Activated T-helper 9 cell treated with anti-CD3 and anti-CD28 coated beads, Interleukin-2, amount 50 U/mL, for 16 hours (primary cell): ENCODE results near the gene TOM1.

ENCODE experiments used
- DNase-seq: peaks from one replicate; pipeline ENCODE4 v3.0.0-alpha.2; 2020; ENCODE audit warnings: low read depth

TOM1 gene

GRCh38 chr22:35307372-35307771 lies 7.7 kb downstream of the TOM1 start:
- no peak for DNase-seq

GRCh38 chr22:35307892-35308291 lies 8.2 kb downstream of the TOM1 start:
- DNase-seq, result no peak

- DNase-seq, result no peak
Measured at GRCh38 chr22:35308480-35309021, 8.9 kb downstream of the TOM1 start.

GRCh38 chr22:35310556-35311550 lies 11.2 kb downstream of the TOM1 start:
- no peak for DNase-seq

- DNase-seq, result no peak
Measured at GRCh38 chr22:35311551-35311999, 11.9 kb downstream of the TOM1 start.

- no peak for DNase-seq
Measured at GRCh38 chr22:35312198-35313059, 12.7 kb downstream of the TOM1 start.

GRCh38 chr22:35313311-35314121 lies 13.8 kb downstream of the TOM1 start:
- DNase-seq, result no peak

- no peak for DNase-seq
Measured at GRCh38 chr22:35314161-35314942, 14.7 kb downstream of the TOM1 start.

GRCh38 chr22:35315141-35315854 lies 15.6 kb downstream of the TOM1 start:
- DNase-seq, result no peak

- no peak for DNase-seq
Measured at GRCh38 chr22:35315855-35316745, 16.4 kb downstream of the TOM1 start.

- no peak for DNase-seq
Measured at GRCh38 chr22:35316751-35317150, 17.1 kb downstream of the TOM1 start.

GRCh38 chr22:35317680-35318290 lies 18.1 kb downstream of the TOM1 start:
- DNase-seq, result no peak

GRCh38 chr22:35318346-35319215 lies 18.9 kb downstream of the TOM1 start:
- DNase-seq, result no peak

GRCh38 chr22:35319244-35319985 lies 19.7 kb downstream of the TOM1 start:
- DNase-seq, result no peak

- DNase-seq, result no peak
Measured at GRCh38 chr22:35322126-35322525, 22.4 kb downstream of the TOM1 start.

GRCh38 chr22:35322893-35323292 lies 23.2 kb downstream of the TOM1 start:
- DNase-seq, result no peak

GRCh38 chr22:35323305-35323704 lies 23.6 kb downstream of the TOM1 start:
- DNase-seq, result no peak
